ENCODE results near the gene MRC2.

MRC2 gene

DNA sequence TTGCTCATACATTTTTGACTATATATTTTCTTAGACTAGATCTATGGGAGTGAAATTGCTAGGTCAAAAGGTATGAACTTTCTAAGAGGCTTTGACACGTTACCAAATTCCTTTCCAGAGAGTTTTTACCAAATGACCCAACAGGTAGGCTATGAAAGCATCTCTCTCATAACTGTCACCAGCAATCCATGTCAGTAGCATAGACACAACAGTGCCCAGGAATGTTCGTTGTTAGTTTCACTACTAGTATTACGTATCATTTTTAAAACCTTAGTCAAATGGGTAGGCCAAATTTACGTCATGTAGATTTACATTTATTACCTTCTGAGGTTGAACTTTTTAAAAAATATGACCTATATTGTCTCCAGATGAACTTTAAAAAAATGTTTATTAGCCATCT lies 113.8 kb downstream of the MRC2 start:
- TF ChIP-seq, protein P1, sequence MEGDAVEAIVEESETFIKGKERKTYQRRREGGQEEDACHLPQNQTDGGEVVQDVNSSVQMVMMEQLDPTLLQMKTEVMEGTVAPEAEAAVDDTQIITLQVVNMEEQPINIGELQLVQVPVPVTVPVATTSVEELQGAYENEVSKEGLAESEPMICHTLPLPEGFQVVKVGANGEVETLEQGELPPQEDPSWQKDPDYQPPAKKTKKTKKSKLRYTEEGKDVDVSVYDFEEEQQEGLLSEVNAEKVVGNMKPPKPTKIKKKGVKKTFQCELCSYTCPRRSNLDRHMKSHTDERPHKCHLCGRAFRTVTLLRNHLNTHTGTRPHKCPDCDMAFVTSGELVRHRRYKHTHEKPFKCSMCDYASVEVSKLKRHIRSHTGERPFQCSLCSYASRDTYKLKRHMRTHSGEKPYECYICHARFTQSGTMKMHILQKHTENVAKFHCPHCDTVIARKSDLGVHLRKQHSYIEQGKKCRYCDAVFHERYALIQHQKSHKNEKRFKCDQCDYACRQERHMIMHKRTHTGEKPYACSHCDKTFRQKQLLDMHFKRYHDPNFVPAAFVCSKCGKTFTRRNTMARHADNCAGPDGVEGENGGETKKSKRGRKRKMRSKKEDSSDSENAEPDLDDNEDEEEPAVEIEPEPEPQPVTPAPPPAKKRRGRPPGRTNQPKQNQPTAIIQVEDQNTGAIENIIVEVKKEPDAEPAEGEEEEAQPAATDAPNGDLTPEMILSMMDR (IDR thresholded peaks at IDR 0.05; ENCODE audit: extremely low read depth, insufficient read depth, missing control alignments) = no peak
- DNase-seq (ENCODE audit: low spot score) = peak; percentile 41
- in situ Hi-C loops (cut with MboI; ENCODE audit: low pct_unique_long_range_greater_than_20kb, low sequenced_read_pairs, unreplicated experiment) = loop anchor here (10.0 kb wide), 1 partner anchor 64 kb away; the partner anchor contains the start of gene MARCHF10
